Activated naive CD4-positive, alpha-beta T cell treated with Interleukin-2 at 50 U/mL for 16 hours (primary cell): ENCODE results near the gene ABCC5.

Source experiments
- DNase-seq: peaks from one replicate; pipeline ENCODE4 v3.0.0-alpha.2; 2020

The ABCC5 gene

GRCh38 chr3:183918178-183918577 lies 99.5 kb downstream of the ABCC5 start:
- no peak for DNase-seq

- DNase-seq = no peak
Measured at GRCh38 chr3:183917776-183918175, 99.9 kb downstream of the ABCC5 start.

- DNase-seq = no peak
Measured at GRCh38 chr3:183914856-183915255, 102.8 kb downstream of the ABCC5 start.

- no peak for DNase-seq
Measured at GRCh38 chr3:183913580-183913920, 104.1 kb downstream of the ABCC5 start.

- no peak for DNase-seq
Measured at GRCh38 chr3:183912895-183913579, 104.6 kb downstream of the ABCC5 start.

- no peak for DNase-seq
Measured at GRCh38 chr3:183911763-183912506, 105.7 kb downstream of the ABCC5 start.

- no peak for DNase-seq
Measured at GRCh38 chr3:183911087-183911486, 106.6 kb downstream of the ABCC5 start.

GRCh38 chr3:183909030-183909600 lies 108.6 kb downstream of the ABCC5 start:
- no peak for DNase-seq

GRCh38 chr3:183907911-183908331 lies 109.8 kb downstream of the ABCC5 start:
- no peak for DNase-seq

GRCh38 chr3:183907176-183907575 lies 110.5 kb downstream of the ABCC5 start:
- DNase-seq = no peak

GRCh38 chr3:183906234-183906921 lies 111.3 kb downstream of the ABCC5 start:
- DNase-seq = no peak

- no peak for DNase-seq
Measured at GRCh38 chr3:183904833-183905780, 112.6 kb downstream of the ABCC5 start.

GRCh38 chr3:183898028-183898431 lies 119.7 kb downstream of the ABCC5 start:
- DNase-seq = no peak

GRCh38 chr3:183897606-183898005 lies 120.1 kb downstream of the ABCC5 start:
- DNase-seq = no peak

- DNase-seq = no peak
Measured at GRCh38 chr3:183896610-183897009, 121.1 kb downstream of the ABCC5 start.

- DNase-seq = no peak
Measured at GRCh38 chr3:183896184-183896583, 121.5 kb downstream of the ABCC5 start.

GRCh38 chr3:183895774-183896173 lies 121.9 kb downstream of the ABCC5 start:
- no peak for DNase-seq

- peak; percentile 35 for DNase-seq
Measured at GRCh38 chr3:183895296-183895695, 122.4 kb downstream of the ABCC5 start.

GRCh38 chr3:183892610-183893214 lies 125.0 kb downstream of the ABCC5 start:
- DNase-seq = no peak

- no peak for DNase-seq
Measured at GRCh38 chr3:183885766-183886165, 131.9 kb downstream of the ABCC5 start.

- peak; percentile 97 for DNase-seq
Measured at GRCh38 chr3:183884427-183885296, 133.0 kb downstream of the ABCC5 start, which contains the start of gene PARL. PARL (minus strand) TSS chr3:183884880; CDS start chr3:183884846, 34 bp downstream.
